ENCODE measurements around the gene RNF20.
"Not testable (repeated sequence)": the region's sequence is repeated elsewhere in the genome, so short reads cannot be mapped to it uniquely, and the experiment has no call there.

The RNF20 gene, protein sequence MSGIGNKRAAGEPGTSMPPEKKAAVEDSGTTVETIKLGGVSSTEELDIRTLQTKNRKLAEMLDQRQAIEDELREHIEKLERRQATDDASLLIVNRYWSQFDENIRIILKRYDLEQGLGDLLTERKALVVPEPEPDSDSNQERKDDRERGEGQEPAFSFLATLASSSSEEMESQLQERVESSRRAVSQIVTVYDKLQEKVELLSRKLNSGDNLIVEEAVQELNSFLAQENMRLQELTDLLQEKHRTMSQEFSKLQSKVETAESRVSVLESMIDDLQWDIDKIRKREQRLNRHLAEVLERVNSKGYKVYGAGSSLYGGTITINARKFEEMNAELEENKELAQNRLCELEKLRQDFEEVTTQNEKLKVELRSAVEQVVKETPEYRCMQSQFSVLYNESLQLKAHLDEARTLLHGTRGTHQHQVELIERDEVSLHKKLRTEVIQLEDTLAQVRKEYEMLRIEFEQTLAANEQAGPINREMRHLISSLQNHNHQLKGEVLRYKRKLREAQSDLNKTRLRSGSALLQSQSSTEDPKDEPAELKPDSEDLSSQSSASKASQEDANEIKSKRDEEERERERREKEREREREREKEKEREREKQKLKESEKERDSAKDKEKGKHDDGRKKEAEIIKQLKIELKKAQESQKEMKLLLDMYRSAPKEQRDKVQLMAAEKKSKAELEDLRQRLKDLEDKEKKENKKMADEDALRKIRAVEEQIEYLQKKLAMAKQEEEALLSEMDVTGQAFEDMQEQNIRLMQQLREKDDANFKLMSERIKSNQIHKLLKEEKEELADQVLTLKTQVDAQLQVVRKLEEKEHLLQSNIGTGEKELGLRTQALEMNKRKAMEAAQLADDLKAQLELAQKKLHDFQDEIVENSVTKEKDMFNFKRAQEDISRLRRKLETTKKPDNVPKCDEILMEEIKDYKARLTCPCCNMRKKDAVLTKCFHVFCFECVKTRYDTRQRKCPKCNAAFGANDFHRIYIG

GRCh38 chr9:101533334-101534204 lies at the start of gene RNF20:
TSS of gene RNF20 (plus strand) at chr9:101533853. CDS start at chr9:101535424, 1,571 bp downstream.
- peak; percentile 98 for DNase-seq (ENCODE audit: low spot score)

- DNase-seq (ENCODE audit: low spot score) = no peak
Observed at GRCh38 chr9:101484046-101484445, 49.6 kb upstream of the RNF20 start.

- no peak for DNase-seq (ENCODE audit: low spot score)
Observed at GRCh38 chr9:101485924-101486692, 47.5 kb upstream of the RNF20 start.

- no peak for DNase-seq (ENCODE audit: low spot score)
Observed at GRCh38 chr9:101486693-101487442, 46.8 kb upstream of the RNF20 start.

GRCh38 chr9:101487443-101487840 lies 46.2 kb upstream of the RNF20 start:
- DNase-seq (ENCODE audit: low spot score) = no peak

GRCh38 chr9:101495810-101496209 lies 37.8 kb upstream of the RNF20 start:
- no peak for DNase-seq (ENCODE audit: low spot score)

- no peak for DNase-seq (ENCODE audit: low spot score)
Observed at GRCh38 chr9:101498323-101498722, 35.3 kb upstream of the RNF20 start.

GRCh38 chr9:101504188-101504587 lies 29.5 kb upstream of the RNF20 start:
- DNase-seq (ENCODE audit: low spot score) = no peak

DNA sequence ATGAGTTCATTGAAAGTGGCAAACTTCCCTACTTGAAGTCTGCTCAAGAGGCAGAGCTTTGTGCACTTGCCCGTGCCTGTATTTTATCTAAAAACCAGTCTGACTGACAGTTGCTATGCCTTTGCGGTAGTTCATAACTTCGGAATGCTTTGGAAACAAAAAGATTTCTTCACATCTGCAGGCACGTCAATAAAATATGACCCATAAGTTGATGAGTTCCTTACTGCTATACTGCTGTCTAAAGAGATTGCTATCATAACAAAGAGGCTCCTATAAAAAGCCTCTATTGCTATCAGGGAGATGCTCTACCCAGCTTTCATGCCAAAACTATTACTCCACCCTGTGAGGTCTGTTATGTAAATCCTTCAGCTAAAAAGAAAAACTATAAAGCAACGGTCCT lies 25.4 kb upstream of the RNF20 start:
- DNase-seq (ENCODE audit: low spot score) = no peak

DNA sequence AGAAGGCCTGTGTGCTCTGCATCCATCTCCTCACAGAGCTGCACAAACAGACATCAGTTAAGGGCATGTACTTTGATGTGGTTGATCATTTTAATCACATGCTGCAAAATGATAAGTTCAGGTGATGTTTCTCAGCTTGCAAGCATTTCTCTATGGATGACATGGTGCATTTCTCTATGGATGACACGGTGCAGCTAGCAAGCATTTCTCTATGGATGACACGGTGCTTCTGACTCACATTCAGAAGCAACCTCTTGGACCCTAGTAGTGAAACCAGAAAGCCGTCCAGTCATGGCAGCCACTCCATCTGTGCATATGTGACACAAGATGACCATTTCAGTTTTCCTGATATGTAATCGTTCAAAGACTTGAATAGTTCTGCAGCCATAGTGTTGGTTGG lies 24.1 kb upstream of the RNF20 start:
- DNase-seq (ENCODE audit: low spot score) = peak; percentile 12

DNA sequence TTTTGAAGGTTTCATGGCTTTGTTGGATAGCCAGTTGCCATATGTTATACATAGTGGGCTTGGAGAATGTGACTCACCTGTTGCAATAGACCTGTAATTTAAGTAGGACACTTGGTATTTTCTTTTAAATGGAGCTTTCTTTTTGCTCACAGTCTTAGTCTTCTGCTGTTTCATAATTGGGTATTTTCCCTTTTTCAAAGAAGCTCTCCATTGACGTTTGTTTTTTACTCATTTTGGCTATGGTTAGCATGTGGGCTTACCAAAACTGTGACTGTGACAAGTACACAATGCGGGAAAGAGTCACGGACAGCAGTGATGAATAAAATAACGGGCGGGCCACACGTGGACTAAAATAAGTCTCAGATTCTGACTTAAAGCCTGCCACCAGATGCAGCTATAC lies 23.2 kb upstream of the RNF20 start:
- peak; percentile 53 for DNase-seq (ENCODE audit: low spot score)

DNA sequence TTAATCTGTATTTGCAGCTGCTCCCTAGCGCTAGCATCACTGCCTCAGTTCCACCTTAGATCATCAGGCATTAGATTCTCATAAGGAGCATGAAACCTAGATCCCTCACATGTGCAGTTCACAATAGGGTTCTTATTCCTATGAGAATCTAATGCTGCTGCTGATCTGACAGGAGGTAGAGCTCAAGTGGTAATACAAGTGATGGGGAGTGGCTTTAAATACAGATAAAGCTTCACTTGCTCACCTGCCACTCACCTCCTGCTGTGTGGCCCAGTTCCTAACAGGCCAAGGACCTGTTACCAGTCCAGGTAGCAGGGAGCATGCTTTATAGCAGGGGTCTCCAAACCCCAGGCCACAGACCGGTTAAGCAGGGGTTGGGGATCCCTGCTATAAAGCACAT lies 22.6 kb upstream of the RNF20 start:
- DNase-seq (ENCODE audit: low spot score) = no peak

DNA sequence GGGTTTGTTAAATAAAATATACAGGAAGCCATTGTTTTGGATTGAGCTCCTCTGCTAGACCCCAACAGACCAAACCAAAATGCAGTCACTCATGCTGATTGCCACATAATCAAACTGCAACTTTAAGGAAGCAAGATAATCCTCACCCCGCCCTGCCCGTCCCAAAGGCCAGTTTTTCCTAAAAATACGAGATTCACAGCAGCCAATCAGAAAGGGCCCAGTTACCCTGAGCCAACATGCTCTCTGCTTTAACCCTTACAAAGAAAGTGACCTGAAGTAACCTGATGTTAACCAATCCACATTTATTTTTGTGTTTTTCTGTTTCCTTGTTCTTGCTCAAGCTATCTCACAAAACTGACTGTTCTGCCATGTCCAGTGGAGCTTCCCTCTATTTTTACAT lies 21.5 kb upstream of the RNF20 start:
- DNase-seq (ENCODE audit: low spot score) = no peak

DNA sequence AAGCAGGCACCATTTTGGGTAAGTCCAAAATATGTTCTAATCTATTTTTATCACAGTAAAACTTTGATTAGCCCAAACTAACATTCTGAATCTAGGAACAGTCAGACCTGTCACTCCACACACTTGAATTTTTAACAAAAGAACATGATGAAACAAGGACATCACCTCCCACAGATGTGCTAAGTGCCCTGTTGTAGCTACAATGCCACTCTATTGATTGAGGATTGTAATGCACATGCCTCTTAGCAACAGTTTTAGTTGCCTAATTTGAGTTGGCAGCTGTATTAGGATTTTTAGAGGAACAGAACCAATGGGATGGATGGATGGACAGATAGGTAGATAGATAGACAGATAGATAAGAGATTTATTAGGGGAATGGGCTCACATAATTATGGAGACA lies 20.3 kb upstream of the RNF20 start:
- no peak for DNase-seq (ENCODE audit: low spot score)

- DNase-seq (ENCODE audit: low spot score) = no peak
Observed at GRCh38 chr9:101514071-101514470, 19.6 kb upstream of the RNF20 start.

DNA sequence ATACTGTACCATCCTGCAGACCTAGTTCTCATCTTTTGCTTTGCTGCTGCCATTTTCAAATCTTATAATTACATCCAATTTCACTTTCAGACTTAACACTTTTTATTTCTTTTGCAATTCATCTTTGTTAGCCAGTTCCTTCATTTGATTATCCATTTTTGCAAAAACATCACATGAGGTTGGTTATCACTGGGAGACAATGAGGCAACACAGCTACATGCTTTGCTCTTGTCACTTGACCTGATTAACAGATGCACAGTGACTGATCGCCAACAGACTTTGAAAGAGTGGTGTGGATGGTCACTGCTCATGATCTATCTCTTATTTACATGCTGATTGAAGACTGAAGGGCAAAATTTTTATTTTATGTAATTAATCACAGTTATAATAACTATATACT lies 17.0 kb upstream of the RNF20 start:
- DNase-seq (ENCODE audit: low spot score) = no peak

- not testable (repeated sequence) for DNase-seq (ENCODE audit: low spot score)
Observed at GRCh38 chr9:101518489-101518888, 15.2 kb upstream of the RNF20 start.

DNA sequence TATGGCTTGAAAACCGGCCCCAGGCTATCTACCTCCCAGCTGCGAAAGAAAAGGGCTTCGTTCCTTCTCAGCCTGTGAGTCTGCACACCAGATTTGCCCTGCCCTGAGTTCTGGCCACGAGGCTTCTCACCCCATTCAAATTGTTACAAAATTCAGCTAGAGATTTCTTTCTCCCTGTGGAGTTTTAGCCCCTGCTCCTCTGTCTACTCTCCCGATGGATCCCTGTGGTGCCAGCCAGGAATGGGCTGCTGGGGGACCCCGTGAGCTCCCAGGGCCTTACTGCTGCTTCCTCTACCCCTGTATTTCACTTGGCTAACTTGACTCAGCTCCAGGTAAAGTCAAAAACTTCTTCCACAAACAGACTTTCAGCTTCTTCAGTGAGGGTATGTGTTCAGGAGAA lies 9.3 kb upstream of the RNF20 start:
- no peak for DNase-seq (ENCODE audit: low spot score)

DNA sequence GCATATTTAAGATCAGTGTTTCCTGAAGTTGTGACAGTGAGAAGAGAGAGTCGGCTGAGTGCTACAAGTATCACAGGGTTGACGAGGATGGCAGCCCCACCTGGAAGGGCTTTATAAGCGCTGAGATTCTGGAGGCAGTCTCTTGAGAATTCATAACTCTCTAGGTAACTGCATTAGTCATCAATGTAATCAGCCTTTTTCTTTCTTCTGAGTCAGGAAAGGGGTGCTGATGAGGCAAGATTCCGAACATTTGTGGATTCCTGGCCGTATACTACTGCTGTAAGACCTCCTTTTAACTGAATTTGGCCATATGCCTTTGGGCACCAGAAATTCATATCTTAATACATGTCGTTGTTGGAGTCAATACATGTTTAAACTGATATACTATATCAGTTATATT lies 6.6 kb upstream of the RNF20 start:
- DNase-seq (ENCODE audit: low spot score) = no peak

GRCh38 chr9:101528015-101528414 lies 5.6 kb upstream of the RNF20 start:
- no peak for DNase-seq (ENCODE audit: low spot score)

Data from activated CD4-positive, alpha-beta T cell treated with anti-CD3 and anti-CD28 coated beads, Interleukin-2, Interleukin-4, amounts not matched to agents 100 ng/mL and 50 ng/mL, durations not matched to agents 16 hours and 8 hours (primary cell).